Measurements from ENCODE around the gene TNFRSF12A. TPM values are rescaled to one million over a fixed set of nuclear protein-coding genes. Genes with fewer than 3 reads are reported as not detected.

The TNFRSF12A gene
- total and polyA plus RNA-seq, 10 of the 15 experiments (the other 5 are each of a cell fraction or from before 2014, with no cell fraction given), result 0.35 to 1.7 (median 1.2) TPM; not detected in 2

GRCh38 chr16:3062553-3062952 lies 42.4 kb downstream of the TNFRSF12A start:
- in situ Hi-C loops (cut with MboI), result loop anchor here (5.0 kb wide), 2 partner anchors 35 to 65 kb away; partner anchors contain the start of gene ZSCAN10
- intact Hi-C loops (cut with micrococcal nuclease; ENCODE audit: unreplicated experiment), result no loop called here
- Histone ChIP-seq H3K36me3 (ENCODE audit: control insufficient read depth in 2 of 2, insufficient read depth in 2 of 2, low read length in 1 of 2) (no peaks in the 10 kb centered on the region), H4K20me1 (ENCODE audit: control insufficient read depth, insufficient read depth) (no peaks in the 10 kb centered on the region), H2AFZ (ENCODE audit: control insufficient read depth, low read depth, low read length) (no peak overlapping the region), H3K4me3 (no peak overlapping the region), H3K4me1 (ENCODE audit: control insufficient read depth, insufficient read depth, low read length) (peaks cover 23% of the 10 kb centered on the region), H3K27ac (ENCODE audit: control insufficient read depth, insufficient read depth) (no peak overlapping the region), H3K4me2 (ENCODE audit: control insufficient read depth, insufficient read depth) (no peak overlapping the region), H3K79me2 (ENCODE audit: control insufficient read depth, insufficient read depth, low read length) (peaks cover 22% of the 10 kb centered on the region), H3K27me3 (replicated peaks in 1 of 2; ENCODE audit: control insufficient read depth in 2 of 2, insufficient read depth in 2 of 2, low read length in 1 of 2) (no peaks in the 10 kb centered on the region), H3K9ac (ENCODE audit: control insufficient read depth, insufficient read depth, low read length) (no peak overlapping the region), H3K9me3 (replicated peaks; ENCODE audit: control insufficient read depth, insufficient read depth, low read length) (no peaks in the 10 kb centered on the region; the same call in 2 of the 3 replicates)
- TF ChIP-seq RAD51 (IDR thresholded peaks at IDR 0.05), result peak; percentile 63; the same call in 1 of the 2 replicates
- TF ChIP-seq ZBED1 (IDR thresholded peaks at IDR 0.05; ENCODE audit: borderline replicate concordance), result no peak
- RAD21 ChIA-PET (ENCODE audit: unreplicated experiment), result interaction anchor here (1.9 to 3.9 kb wide), 2 partner anchors 35 to 66 kb away, joined by 8 to 23 read pairs; no protein-coding TSS in a partner anchor
- CTCF ChIA-PET, result interaction anchor here (1.8 to 9.5 kb wide), 3 partner anchors 14 to 70 kb away, joined by 9 to 174 read pairs (median 39); no protein-coding TSS in a partner anchor
- 63% methylated on average over 6 of the region's 6 CpGs for WGBS (ENCODE audit: insufficient coverage, insufficient replicate concordance, low lambda C conversion rate, missing lambda C conversion rate)
- DNase-seq (ENCODE audit: low read depth, low spot score) (no peak), FAIRE-seq (no peak), ATAC-seq (no peak)
- SMC1A ChIA-PET (ENCODE audit: uncharacterized antibody, unreplicated experiment), result interaction anchor here (1.2 to 6.1 kb wide), 3 partner anchors 14 to 72 kb away, joined by 4 to 52 read pairs (median 26); partner anchors contain the start of gene ZNF213
- no TSS peak for BruUV-seq (replicated peaks)
- POLR2A ChIA-PET, result interaction anchor here (1.1 to 1.4 kb wide), 2 partner anchors 12 to 37 kb away, joined by 3 to 4 read pairs; partner anchors contain the start of gene ZSCAN10

DNA sequence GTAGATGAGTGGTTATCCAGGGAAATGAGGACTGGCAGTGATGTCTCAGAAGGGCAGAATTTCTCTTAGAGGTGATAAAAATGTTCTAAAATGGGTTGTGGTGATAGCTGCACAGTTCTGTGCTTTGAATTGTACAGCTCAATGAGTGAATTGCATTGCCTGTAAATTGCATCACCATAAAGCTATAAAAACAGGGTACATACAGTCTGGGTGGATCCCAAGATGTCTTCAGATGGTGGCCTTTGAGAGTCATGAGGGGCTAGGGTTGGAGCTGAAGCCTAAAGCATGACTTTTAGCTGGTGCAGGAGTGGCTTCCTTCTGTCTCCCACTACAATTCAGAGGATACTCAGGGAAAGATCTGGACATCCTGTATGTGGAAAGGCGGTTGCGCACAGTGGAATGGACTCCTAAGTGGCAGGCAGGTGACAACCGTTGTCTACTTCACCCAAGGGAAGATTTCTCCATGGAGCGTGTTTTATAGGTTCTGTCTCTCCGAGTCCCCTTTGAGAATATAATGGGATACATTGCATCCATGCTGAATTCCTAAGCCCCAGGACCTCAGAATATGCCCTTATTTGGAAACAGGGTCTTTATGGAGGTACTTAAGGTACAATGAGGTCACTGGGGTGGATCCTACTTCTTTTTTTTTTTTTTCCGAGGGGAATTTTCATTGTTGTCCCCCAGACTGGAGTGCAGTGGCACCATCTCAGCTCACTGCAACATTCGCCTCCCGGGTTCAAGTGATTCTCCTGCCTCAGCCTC lies 43.6 kb downstream of the TNFRSF12A start:
- H4K20me1 ChIP-seq (ENCODE audit: control insufficient read depth, insufficient read depth), result no peaks in the 10 kb centered on the region
- H3K4me2 ChIP-seq (ENCODE audit: control insufficient read depth, insufficient read depth), result no peak overlapping the region
- ChIA-PET RAD21 (ENCODE audit: unreplicated experiment) (interaction anchor here (0.7 to 3.9 kb wide), 4 partner anchors 12 to 65 kb away, joined by 3 to 23 read pairs (median 6); no protein-coding TSS in a partner anchor), SMC1A (ENCODE audit: uncharacterized antibody, unreplicated experiment) (interaction anchor here (0.6 to 6.1 kb wide), 6 partner anchors 12 to 71 kb away, joined by 3 to 52 read pairs (median 4); partner anchors contain the start of gene ZNF213), CTCF (interaction anchor here (0.7 to 9.5 kb wide), 12 partner anchors 13 to 94 kb away, joined by 3 to 174 read pairs (median 4); partner anchors contain the start of gene ZNF213), POLR2A (no interaction called here)
- H3K9ac ChIP-seq (ENCODE audit: control insufficient read depth, insufficient read depth, low read length), result no peak overlapping the region
- H3K27ac ChIP-seq (ENCODE audit: control insufficient read depth, insufficient read depth), result no peak overlapping the region
- H3K36me3 ChIP-seq (ENCODE audit: control insufficient read depth in 2 of 2, insufficient read depth in 2 of 2, low read length in 1 of 2), result no peaks in the 10 kb centered on the region; a peak in 1 of 4 replicates
- DNase-seq (ENCODE audit: low read depth, low spot score) (no peak), ATAC-seq (no peak), FAIRE-seq (no peak)
- H3K79me2 ChIP-seq (ENCODE audit: control insufficient read depth, insufficient read depth, low read length), result peaks cover 25% of the 10 kb centered on the region
- H3K27me3 ChIP-seq (replicated peaks in 1 of 2; ENCODE audit: control insufficient read depth in 2 of 2, insufficient read depth in 2 of 2, low read length in 1 of 2), result no peaks in the 10 kb centered on the region
- no TSS peak for BruUV-seq (replicated peaks)
- WGBS (ENCODE audit: insufficient coverage, insufficient replicate concordance, low lambda C conversion rate, missing lambda C conversion rate), result 86% methylated on average over 8 of the region's 8 CpGs
- no peak overlapping the region for H3K4me3 ChIP-seq
- H3K9me3 ChIP-seq (replicated peaks; ENCODE audit: control insufficient read depth, insufficient read depth, low read length), result no peaks in the 10 kb centered on the region; the same call in 2 of the 3 replicates
- in situ Hi-C loops (cut with MboI), result loop anchor here (5.0 kb wide), 2 partner anchors 33 to 63 kb away; partner anchors contain the start of gene ZSCAN10
- intact Hi-C loops (cut with micrococcal nuclease; ENCODE audit: unreplicated experiment), result no loop called here
- no peak overlapping the region for H2AFZ ChIP-seq (ENCODE audit: control insufficient read depth, low read depth, low read length)
- H3K4me1 ChIP-seq (ENCODE audit: control insufficient read depth, insufficient read depth, low read length), result peaks cover 23% of the 10 kb centered on the region
- TF ChIP-seq NR2F1 (conservative IDR thresholded peaks at IDR 0.05), result no peak
- no peak for TF ChIP-seq MEF2A (IDR thresholded peaks at IDR 0.05; ENCODE audit: insufficient read depth, low read depth, low read length)
- TF ChIP-seq, protein P1, sequence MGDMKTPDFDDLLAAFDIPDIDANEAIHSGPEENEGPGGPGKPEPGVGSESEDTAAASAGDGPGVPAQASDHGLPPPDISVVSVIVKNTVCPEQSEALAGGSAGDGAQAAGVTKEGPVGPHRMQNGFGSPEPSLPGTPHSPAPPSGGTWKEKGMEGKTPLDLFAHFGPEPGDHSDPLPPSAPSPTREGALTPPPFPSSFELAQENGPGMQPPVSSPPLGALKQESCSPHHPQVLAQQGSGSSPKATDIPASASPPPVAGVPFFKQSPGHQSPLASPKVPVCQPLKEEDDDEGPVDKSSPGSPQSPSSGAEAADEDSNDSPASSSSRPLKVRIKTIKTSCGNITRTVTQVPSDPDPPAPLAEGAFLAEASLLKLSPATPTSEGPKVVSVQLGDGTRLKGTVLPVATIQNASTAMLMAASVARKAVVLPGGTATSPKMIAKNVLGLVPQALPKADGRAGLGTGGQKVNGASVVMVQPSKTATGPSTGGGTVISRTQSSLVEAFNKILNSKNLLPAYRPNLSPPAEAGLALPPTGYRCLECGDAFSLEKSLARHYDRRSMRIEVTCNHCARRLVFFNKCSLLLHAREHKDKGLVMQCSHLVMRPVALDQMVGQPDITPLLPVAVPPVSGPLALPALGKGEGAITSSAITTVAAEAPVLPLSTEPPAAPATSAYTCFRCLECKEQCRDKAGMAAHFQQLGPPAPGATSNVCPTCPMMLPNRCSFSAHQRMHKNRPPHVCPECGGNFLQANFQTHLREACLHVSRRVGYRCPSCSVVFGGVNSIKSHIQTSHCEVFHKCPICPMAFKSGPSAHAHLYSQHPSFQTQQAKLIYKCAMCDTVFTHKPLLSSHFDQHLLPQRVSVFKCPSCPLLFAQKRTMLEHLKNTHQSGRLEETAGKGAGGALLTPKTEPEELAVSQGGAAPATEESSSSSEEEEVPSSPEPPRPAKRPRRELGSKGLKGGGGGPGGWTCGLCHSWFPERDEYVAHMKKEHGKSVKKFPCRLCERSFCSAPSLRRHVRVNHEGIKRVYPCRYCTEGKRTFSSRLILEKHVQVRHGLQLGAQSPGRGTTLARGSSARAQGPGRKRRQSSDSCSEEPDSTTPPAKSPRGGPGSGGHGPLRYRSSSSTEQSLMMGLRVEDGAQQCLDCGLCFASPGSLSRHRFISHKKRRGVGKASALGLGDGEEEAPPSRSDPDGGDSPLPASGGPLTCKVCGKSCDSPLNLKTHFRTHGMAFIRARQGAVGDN (IDR thresholded peaks at IDR 0.05), result no peak
- TF ChIP-seq BHLHE40 (IDR thresholded peaks at IDR 0.05; ENCODE audit: borderline replicate concordance in 1 of 2, low read depth in 2 of 2, low read length in 1 of 2), result no peak
- no peak for TF ChIP-seq ZZZ3 (IDR thresholded peaks at IDR 0.05; ENCODE audit: control insufficient read depth, insufficient read length, low read depth)
- no peak for TF ChIP-seq EGR1 (IDR thresholded peaks at IDR 0.05; ENCODE audit: borderline replicate concordance in 1 of 2, low read depth in 2 of 2, low read length in 2 of 2)
- no peak for TF ChIP-seq RELA (IDR thresholded peaks at IDR 0.05; ENCODE audit: borderline replicate concordance, partially characterized antibody)
- no peak for TF ChIP-seq RAD21 (IDR thresholded peaks at IDR 0.05; ENCODE audit: insufficient read depth, low read depth, low read length)
- no peak for TF ChIP-seq ZNF207 (IDR thresholded peaks at IDR 0.05; ENCODE audit: borderline replicate concordance)
